Suprapubic skin (tissue), 4 donors: ENCODE measurements around the gene HOXB8. TPM values are rescaled to one million over a fixed set of nuclear protein-coding genes. Genes with fewer than 3 reads are reported as not detected.
A peak's percentile ranks its signal among the peaks of the same experiment; 100 is the strongest.

ENCODE experiments used
- DNase-seq, 2 donors: peaks; one replicate each; pipeline ENCODE4 v3.0.0-alpha.2; 2019; ENCODE audit warnings: low spot score in 2 of 2
- H3K27ac ChIP-seq: fragments of 200-600 bp; sonication (generic); one replicate; pipeline ENCODE4 v1.5.1; 2019
- H3K27me3 ChIP-seq: fragments of 200-600 bp; sonication (generic); one replicate; pipeline ENCODE4 v1.5.1; 2019
- H3K36me3 ChIP-seq: fragments of 200-600 bp; sonication (generic); one replicate; pipeline ENCODE4 v1.5.1; 2019
- H3K4me1 ChIP-seq: fragments of 200-600 bp; sonication (generic); one replicate; pipeline ENCODE4 v1.5.1; 2019
- H3K4me3 ChIP-seq: fragments of 200-600 bp; sonication (generic); one replicate; pipeline ENCODE4 v1.5.1; 2019; ENCODE audit warnings: mild to moderate bottlenecking
- H3K9me3 ChIP-seq: fragments of 200-600 bp; sonication (generic); one replicate; pipeline ENCODE4 v1.5.1; 2019
- CTCF ChIP-seq, 2 donors: fragments of 200-600 bp in 1 of 2; fragments of 450-650 bp in 1 of 2; sonication (generic) in 1 of 2; IDR thresholded peaks; one replicate each; pipeline ENCODE4 v1.5.1; 2016 to 2019; ENCODE audit warnings: antibody characterized with exemption in 2 of 2, mild to moderate bottlenecking in 1 of 2, moderate library complexity in 1 of 2
- EP300 ChIP-seq: sonication (generic); formaldehyde crosslinking; IDR thresholded peaks from one replicate; pipeline ENCODE4 v1.6.1; 2017; ENCODE audit warnings: antibody characterized with exemption
- POLR2A ChIP-seq, 2 donors: fragments of 450-650 bp; IDR thresholded peaks; one replicate each; pipeline ENCODE4 v1.6.1; 2017; ENCODE audit warnings: antibody characterized with exemption in 2 of 2, mild to moderate bottlenecking in 2 of 2, moderate library complexity in 2 of 2
- POLR2AphosphoS5 ChIP-seq, 3 donors: sonication (generic); formaldehyde crosslinking; IDR thresholded peaks; one replicate each; pipeline ENCODE4 v1.6.1; 2017; ENCODE audit warnings: antibody characterized with exemption in 3 of 3
- WGBS: methylation state at CpG from one replicate; pipeline ENCODE4 v1.1.5; 2018; 5-methylcytosine and 5-hydroxymethylcytosine counted together
- total RNA-seq, 4 donors: library from RNA; depleted of rRNA; stranded (reverse); fragments of >200 nt; gene quantifications; one replicate each; pipeline ENCODE4 v1.1.0, GENCODE V29; 2016

The HOXB8 gene
- total RNA-seq, 4 donors from 2014 or later = not detected

- no peak for DNase-seq
- Histone ChIP-seq H3K9me3 (no peaks in the 10 kb centered on the region), H3K4me3 (peak overlapping the region; percentile 67), H3K27me3 (peaks cover 79% of the 10 kb centered on the region), H3K27ac (peak overlapping the region; percentile 81), H3K36me3 (peaks cover 3% of the 10 kb centered on the region), H3K4me1 (peaks cover 65% of the 10 kb centered on the region)
- peak in 1 of 3 donors; percentile 53 for TF ChIP-seq POLR2AphosphoS5 (IDR thresholded peaks at IDR 0.05)
- no peak for TF ChIP-seq POLR2A (IDR thresholded peaks at IDR 0.05)
- 1% methylated on average over 28 of the region's 68 CpGs for WGBS
These were observed 17.1 kb downstream of the HOXB8 start for GRCh38 chr17:48597778-48598631.

GRCh38 chr17:48597528-48597777, 17.6 kb downstream of the HOXB8 start:
- 4% methylated on average over 4 of the region's 16 CpGs for WGBS
- H3K4me3 ChIP-seq = peak overlapping the region; percentile 67
- peaks cover 60% of the 10 kb centered on the region for H3K4me1 ChIP-seq
- peaks cover 3% of the 10 kb centered on the region for H3K36me3 ChIP-seq
- DNase-seq = no peak
- H3K27me3 ChIP-seq = peaks cover 75% of the 10 kb centered on the region
- H3K27ac ChIP-seq = peak overlapping the region; percentile 81
- TF ChIP-seq POLR2A (IDR thresholded peaks at IDR 0.05) (no peak), CTCF (IDR thresholded peaks at IDR 0.05) (no peak), POLR2AphosphoS5 (IDR thresholded peaks at IDR 0.05) (no peak), EP300 (no peak)
- no peaks in the 10 kb centered on the region for H3K9me3 ChIP-seq

- Histone ChIP-seq H3K4me1 (peaks cover 60% of the 10 kb centered on the region), H3K36me3 (peaks cover 3% of the 10 kb centered on the region), H3K9me3 (no peaks in the 10 kb centered on the region), H3K27ac (peak overlapping the region; percentile 81), H3K4me3 (peak overlapping the region; percentile 67), H3K27me3 (peaks cover 73% of the 10 kb centered on the region)
- WGBS = 42% methylated on average over 23 of the region's 26 CpGs
- TF ChIP-seq EP300 (no peak), POLR2A (IDR thresholded peaks at IDR 0.05) (no peak), CTCF (IDR thresholded peaks at IDR 0.05) (no peak), POLR2AphosphoS5 (IDR thresholded peaks at IDR 0.05) (no peak)
- no peak for DNase-seq
These were observed 18.2 kb downstream of the HOXB8 start for GRCh38 chr17:48596735-48597527.

- peaks cover 66% of the 10 kb centered on the region for H3K27me3 ChIP-seq
- peaks cover 54% of the 10 kb centered on the region for H3K4me1 ChIP-seq
- no peak overlapping the region for H3K27ac ChIP-seq
- WGBS = 44% methylated on average over 52 of the region's 54 CpGs
- peak overlapping the region; percentile 67 for H3K4me3 ChIP-seq
- DNase-seq = no peak
- no peaks in the 10 kb centered on the region for H3K9me3 ChIP-seq
- H3K36me3 ChIP-seq = peaks cover 3% of the 10 kb centered on the region
- no peak for TF ChIP-seq EP300
- TF ChIP-seq POLR2A (IDR thresholded peaks at IDR 0.05) = no peak
- TF ChIP-seq CTCF (IDR thresholded peaks at IDR 0.05) = no peak
- TF ChIP-seq POLR2AphosphoS5 (IDR thresholded peaks at IDR 0.05) = no peak
These were observed 18.9 kb downstream of the HOXB8 start for GRCh38 chr17:48596000-48596734.

GRCh38 chr17:48595278-48595999, 19.7 kb downstream of the HOXB8 start:
- peak overlapping the region; percentile 13 for H3K27ac ChIP-seq
- H3K4me1 ChIP-seq = peaks cover 53% of the 10 kb centered on the region

More at GRCh38 chr17:48595278-48595999, 19.7 kb downstream of the HOXB8 start:
- WGBS = 74% methylated on average over 18 of the region's 25 CpGs
- Histone ChIP-seq H3K36me3 (peaks cover 3% of the 10 kb centered on the region), H3K9me3 (no peaks in the 10 kb centered on the region), H3K4me3 (no peak overlapping the region), H3K27me3 (peaks cover 59% of the 10 kb centered on the region)
- DNase-seq = no peak
- TF ChIP-seq POLR2A (IDR thresholded peaks at IDR 0.05) = no peak
- TF ChIP-seq EP300 = no peak
- no peak for TF ChIP-seq CTCF (IDR thresholded peaks at IDR 0.05)
- TF ChIP-seq POLR2AphosphoS5 (IDR thresholded peaks at IDR 0.05) = no peak
